Measurements from ENCODE around the gene TNS3.

Gene TNS3

GRCh38 chr7:47361236-47361635, 220.7 kb downstream of the TNS3 start:
- CTCF ChIA-PET: no interaction called here
- no peak overlapping the region for H3K4me3 Mint-ChIP-seq
- no peak for DNase-seq
- no peaks in the 10 kb centered on the region for H3K9me3 Mint-ChIP-seq
- H3K36me3 Mint-ChIP-seq: no peaks in the 10 kb centered on the region
- H3K27ac Mint-ChIP-seq: no peak overlapping the region
- H3K4me1 Mint-ChIP-seq: no peaks in the 10 kb centered on the region
- H3K27me3 Mint-ChIP-seq: no peaks in the 10 kb centered on the region

- Mint-ChIP-seq H3K27ac (no peak overlapping the region), H3K27me3 (no peaks in the 10 kb centered on the region), H3K36me3 (no peaks in the 10 kb centered on the region), H3K9me3 (no peaks in the 10 kb centered on the region), H3K4me3 (no peak overlapping the region), H3K4me1 (no peaks in the 10 kb centered on the region)
- CTCF ChIA-PET: interaction anchor here (0.6 kb wide), 1 partner anchor 951 kb away, joined by 3 read pairs; no protein-coding TSS in a partner anchor
- no peak for DNase-seq
Observed at GRCh38 chr7:47360301-47360900, 221.5 kb downstream of the TNS3 start.

GRCh38 chr7:47358944-47359588, 222.8 kb downstream of the TNS3 start:
- Mint-ChIP-seq H3K9me3 (no peaks in the 10 kb centered on the region), H3K27me3 (no peaks in the 10 kb centered on the region), H3K4me3 (no peak overlapping the region), H3K36me3 (no peaks in the 10 kb centered on the region), H3K27ac (no peak overlapping the region), H3K4me1 (no peaks in the 10 kb centered on the region)
- CTCF ChIA-PET: no interaction called here
- DNase-seq: no peak

- CTCF ChIA-PET: no interaction called here
- no peak for DNase-seq
- Mint-ChIP-seq H3K9me3 (no peaks in the 10 kb centered on the region), H3K4me1 (no peaks in the 10 kb centered on the region), H3K27ac (no peak overlapping the region), H3K4me3 (no peak overlapping the region), H3K36me3 (no peaks in the 10 kb centered on the region), H3K27me3 (no peaks in the 10 kb centered on the region)
Observed at GRCh38 chr7:47358357-47358756, 223.6 kb downstream of the TNS3 start.

GRCh38 chr7:47357863-47358262, 224.0 kb downstream of the TNS3 start:
- H3K9me3 Mint-ChIP-seq: no peaks in the 10 kb centered on the region
- no peaks in the 10 kb centered on the region for H3K27me3 Mint-ChIP-seq
- no peak overlapping the region for H3K4me3 Mint-ChIP-seq
- DNase-seq: no peak
- CTCF ChIA-PET: no interaction called here
- no peak overlapping the region for H3K27ac Mint-ChIP-seq
- H3K36me3 Mint-ChIP-seq: no peaks in the 10 kb centered on the region
- no peaks in the 10 kb centered on the region for H3K4me1 Mint-ChIP-seq

- Mint-ChIP-seq H3K36me3 (no peaks in the 10 kb centered on the region), H3K27ac (no peak overlapping the region), H3K4me3 (no peak overlapping the region), H3K4me1 (no peaks in the 10 kb centered on the region), H3K27me3 (no peaks in the 10 kb centered on the region), H3K9me3 (no peaks in the 10 kb centered on the region)
- DNase-seq: no peak
- CTCF ChIA-PET: no interaction called here
Observed at GRCh38 chr7:47357361-47357760, 224.6 kb downstream of the TNS3 start.

GRCh38 chr7:47356261-47356660, 225.7 kb downstream of the TNS3 start:
- no peak overlapping the region for H3K27ac Mint-ChIP-seq
- H3K9me3 Mint-ChIP-seq: no peaks in the 10 kb centered on the region
- H3K27me3 Mint-ChIP-seq: no peaks in the 10 kb centered on the region
- no peak for DNase-seq
- CTCF ChIA-PET: no interaction called here
- H3K4me3 Mint-ChIP-seq: no peak overlapping the region
- H3K4me1 Mint-ChIP-seq: no peaks in the 10 kb centered on the region
- no peaks in the 10 kb centered on the region for H3K36me3 Mint-ChIP-seq

- CTCF ChIA-PET: no interaction called here
- H3K9me3 Mint-ChIP-seq: no peaks in the 10 kb centered on the region
- H3K27ac Mint-ChIP-seq: no peak overlapping the region
- H3K4me3 Mint-ChIP-seq: no peak overlapping the region
- H3K27me3 Mint-ChIP-seq: no peaks in the 10 kb centered on the region
- DNase-seq: no peak
- no peaks in the 10 kb centered on the region for H3K4me1 Mint-ChIP-seq
- H3K36me3 Mint-ChIP-seq: no peaks in the 10 kb centered on the region
Observed at GRCh38 chr7:47355684-47356083, 226.2 kb downstream of the TNS3 start.

GRCh38 chr7:47354831-47355541, 226.9 kb downstream of the TNS3 start:
- no peak overlapping the region for H3K4me3 Mint-ChIP-seq
- no peaks in the 10 kb centered on the region for H3K36me3 Mint-ChIP-seq
- no peaks in the 10 kb centered on the region for H3K27me3 Mint-ChIP-seq
- DNase-seq: no peak
- CTCF ChIA-PET: no interaction called here
- no peaks in the 10 kb centered on the region for H3K4me1 Mint-ChIP-seq
- H3K9me3 Mint-ChIP-seq: no peaks in the 10 kb centered on the region
- no peak overlapping the region for H3K27ac Mint-ChIP-seq

- no peak overlapping the region for H3K4me3 Mint-ChIP-seq
- H3K36me3 Mint-ChIP-seq: no peaks in the 10 kb centered on the region
- H3K27me3 Mint-ChIP-seq: no peaks in the 10 kb centered on the region
- no peaks in the 10 kb centered on the region for H3K9me3 Mint-ChIP-seq
- no peak overlapping the region for H3K27ac Mint-ChIP-seq
- H3K4me1 Mint-ChIP-seq: no peaks in the 10 kb centered on the region
- no peak for DNase-seq
- CTCF ChIA-PET: no interaction called here
Observed at GRCh38 chr7:47354071-47354470, 227.8 kb downstream of the TNS3 start.

GRCh38 chr7:47352394-47352968, 229.4 kb downstream of the TNS3 start:
- CTCF ChIA-PET: no interaction called here

GRCh38 chr7:47351233-47352154, 230.4 kb downstream of the TNS3 start:
- no peak for DNase-seq
- Mint-ChIP-seq H3K27me3 (no peaks in the 10 kb centered on the region), H3K27ac (no peak overlapping the region), H3K4me1 (no peaks in the 10 kb centered on the region), H3K9me3 (no peaks in the 10 kb centered on the region), H3K36me3 (no peaks in the 10 kb centered on the region), H3K4me3 (no peak overlapping the region)
- CTCF ChIA-PET: no interaction called here

More at GRCh38 chr7:47352394-47352968, 229.4 kb downstream of the TNS3 start:
- Mint-ChIP-seq H3K4me1 (no peaks in the 10 kb centered on the region), H3K4me3 (no peak overlapping the region), H3K27ac (no peak overlapping the region), H3K36me3 (no peaks in the 10 kb centered on the region), H3K9me3 (no peaks in the 10 kb centered on the region), H3K27me3 (no peaks in the 10 kb centered on the region)
- no peak for DNase-seq

GRCh38 chr7:47350425-47350824, 231.5 kb downstream of the TNS3 start:
- CTCF ChIA-PET: no interaction called here
- Mint-ChIP-seq H3K9me3 (no peaks in the 10 kb centered on the region), H3K4me1 (no peaks in the 10 kb centered on the region), H3K36me3 (no peaks in the 10 kb centered on the region), H3K4me3 (no peak overlapping the region), H3K27me3 (no peaks in the 10 kb centered on the region), H3K27ac (no peak overlapping the region)
- no peak for DNase-seq

- H3K27ac Mint-ChIP-seq: no peak overlapping the region
- no peaks in the 10 kb centered on the region for H3K4me1 Mint-ChIP-seq
- DNase-seq: no peak
- CTCF ChIA-PET: no interaction called here
- no peaks in the 10 kb centered on the region for H3K36me3 Mint-ChIP-seq
- no peaks in the 10 kb centered on the region for H3K9me3 Mint-ChIP-seq
- no peaks in the 10 kb centered on the region for H3K27me3 Mint-ChIP-seq
- H3K4me3 Mint-ChIP-seq: no peak overlapping the region
Observed at GRCh38 chr7:47349401-47349800, 232.5 kb downstream of the TNS3 start.
